ENCODE measurements around the gene C22orf15.

The C22orf15 gene

DNA sequence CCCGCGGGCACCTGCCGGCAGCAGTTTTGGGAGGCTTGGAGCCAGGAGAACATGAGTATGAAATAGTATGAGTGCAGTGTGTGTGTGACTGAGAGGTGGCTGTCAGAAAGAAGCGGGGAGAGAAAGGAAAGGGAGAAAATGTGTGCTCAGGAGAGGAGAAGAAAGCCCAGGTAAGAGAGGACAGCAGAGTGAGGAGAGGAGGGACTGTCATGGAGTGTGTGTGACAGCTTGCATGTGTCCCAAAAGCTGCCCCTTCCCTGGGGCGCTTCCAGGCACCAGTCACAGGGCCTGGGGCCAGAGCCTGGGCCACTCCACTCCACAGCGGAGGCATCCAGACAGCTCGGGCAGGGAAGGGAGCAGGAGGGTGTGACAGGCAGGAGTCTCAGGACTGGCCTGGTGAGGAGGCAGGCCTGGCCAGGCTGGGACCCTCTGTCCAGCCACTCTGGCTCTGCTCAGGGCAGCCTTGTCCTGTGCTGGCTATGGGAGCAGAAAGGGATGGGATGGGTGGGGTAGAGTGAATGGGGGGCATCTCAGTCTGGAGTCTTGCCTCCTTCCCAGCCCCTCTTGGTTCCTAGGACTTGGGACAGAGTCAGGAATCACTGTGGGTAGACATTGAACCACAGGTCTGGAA, 10.8 kb downstream of the C22orf15 start:
- no peak for DNase-seq

DNA sequence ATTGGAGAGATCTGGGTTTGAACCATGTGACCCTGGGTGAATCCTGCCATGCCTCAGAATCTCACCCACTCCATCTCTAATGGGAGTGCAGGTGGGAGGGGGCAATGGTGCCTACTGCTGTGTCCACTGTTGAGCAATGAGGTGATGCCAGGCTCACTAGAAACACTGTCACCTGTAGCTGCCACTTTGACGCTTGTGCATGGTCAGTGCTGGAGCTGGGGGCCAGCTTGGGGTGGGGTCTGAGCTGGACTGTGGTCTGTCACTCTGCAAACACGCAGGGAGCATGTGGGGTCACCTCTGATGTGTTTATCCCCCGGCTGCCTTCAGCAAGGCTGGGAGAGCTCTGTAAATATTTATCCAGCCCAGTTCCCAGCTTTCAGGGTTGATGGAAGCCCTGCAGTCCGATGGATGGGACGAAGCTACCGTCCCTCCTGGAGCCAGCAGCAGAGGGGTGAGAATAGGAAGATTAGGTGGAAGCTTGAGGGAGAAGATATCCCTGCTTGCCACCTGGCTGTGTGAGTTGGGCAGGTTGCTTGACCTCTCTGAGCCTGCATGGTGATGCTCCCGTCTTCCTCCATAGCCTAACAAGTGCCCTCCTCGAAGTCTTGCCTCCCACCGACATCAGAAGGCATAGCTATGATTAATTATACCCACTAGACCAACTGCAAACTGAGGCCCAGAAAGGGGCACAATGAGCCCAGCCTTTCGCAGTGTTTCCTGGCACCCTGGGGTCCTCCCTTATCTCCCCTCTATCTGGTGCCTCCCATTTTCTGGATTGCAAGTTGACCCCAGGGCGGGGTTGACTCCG, 11.5 kb downstream of the C22orf15 start:
- DNase-seq, result no peak

DNA sequence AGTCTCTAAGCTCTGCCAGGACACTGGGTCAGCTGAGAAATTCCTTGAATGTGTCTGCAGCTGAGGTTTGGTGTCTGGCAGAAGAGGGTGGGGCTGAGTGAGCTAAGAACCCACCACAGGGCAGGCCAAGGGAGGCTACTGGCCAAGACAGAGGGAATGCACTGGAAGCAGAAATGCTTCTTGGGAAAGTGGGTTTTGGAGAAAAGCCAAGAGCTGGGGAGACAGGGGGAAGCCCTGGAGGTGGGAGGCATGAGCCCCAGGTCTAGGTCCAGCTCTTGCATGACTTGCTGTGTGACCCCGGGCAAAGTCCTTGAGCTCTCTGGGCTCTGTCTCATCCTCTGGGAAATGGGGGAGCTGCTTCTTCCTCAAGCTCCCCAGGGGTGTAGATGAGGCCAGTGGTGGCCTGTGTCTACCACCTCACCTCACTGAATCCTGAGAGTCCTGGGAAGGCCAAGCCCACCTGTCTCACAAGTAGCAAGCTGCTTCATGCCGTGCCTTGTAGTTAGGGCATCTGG, 12.2 kb downstream of the C22orf15 start:
- DNase-seq, result no peak

DNA sequence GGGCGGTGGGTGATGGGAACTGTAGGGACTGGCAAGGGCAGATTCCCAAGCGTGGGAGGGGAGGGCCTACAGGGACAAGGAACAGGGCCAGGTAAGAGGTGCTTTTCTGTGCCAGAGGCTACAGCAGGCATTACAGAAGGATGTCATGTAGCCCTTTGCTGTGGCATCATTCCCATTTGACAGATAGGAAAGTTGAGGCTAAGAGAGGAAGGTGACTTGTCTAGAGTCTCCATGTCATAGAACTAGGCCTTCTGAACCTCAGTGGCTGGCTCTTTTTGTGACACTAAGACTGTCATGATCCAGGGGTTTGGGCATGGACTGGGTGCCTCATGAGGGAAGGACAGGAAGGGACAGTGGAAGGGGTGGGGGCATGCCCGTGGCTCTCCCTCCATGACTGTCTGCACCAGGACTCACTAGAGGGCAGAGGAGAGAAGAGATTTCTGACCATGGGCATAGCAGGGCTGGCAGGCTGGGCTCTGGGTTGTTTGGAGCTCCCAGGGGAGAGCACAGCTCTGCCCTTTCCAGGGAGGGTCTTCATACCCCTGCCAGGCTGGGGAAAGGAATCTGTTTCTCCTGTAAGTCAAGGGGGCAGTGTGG, 13.1 kb downstream of the C22orf15 start:
- no peak for DNase-seq

DNA sequence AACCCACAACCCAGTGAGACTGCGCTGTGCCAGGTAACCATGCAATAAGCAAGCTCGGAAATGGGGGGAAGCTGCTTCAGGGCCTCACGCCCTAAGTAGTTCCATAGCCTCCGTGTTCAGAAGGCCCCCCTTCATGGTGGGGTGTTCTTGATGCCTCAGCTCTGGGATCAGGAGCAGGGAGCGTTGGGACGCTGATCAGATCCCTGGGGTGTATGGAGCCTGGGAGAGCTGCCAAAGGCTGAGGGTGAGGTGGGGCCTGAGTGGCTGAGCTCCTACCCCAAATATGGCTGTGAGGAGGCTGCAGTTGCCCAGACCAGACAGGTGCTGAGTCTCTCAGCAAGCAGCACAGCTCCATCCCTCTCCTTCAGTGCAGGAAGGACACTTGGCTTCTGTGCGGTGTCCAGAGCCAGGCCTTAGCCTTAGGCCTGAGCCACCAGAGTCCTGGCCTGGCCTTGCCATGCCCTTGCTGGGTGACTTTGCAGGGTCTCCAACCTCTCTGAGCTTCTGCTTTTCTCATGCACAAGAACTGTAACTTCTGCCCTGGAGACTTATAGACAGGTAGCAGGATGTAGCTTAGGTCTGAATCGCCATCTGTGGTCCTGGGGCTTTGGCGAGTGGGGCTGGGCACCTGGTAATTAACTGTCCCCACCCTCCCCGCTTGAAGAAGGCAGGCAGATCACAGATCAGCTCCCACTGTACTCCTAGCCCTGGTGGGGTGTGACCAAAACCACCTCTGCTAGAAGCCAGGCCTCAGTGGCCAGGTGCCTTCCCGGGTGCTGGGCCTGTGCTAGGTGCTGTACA, 15.2 kb downstream of the C22orf15 start:
- DNase-seq, result no peak

DNA sequence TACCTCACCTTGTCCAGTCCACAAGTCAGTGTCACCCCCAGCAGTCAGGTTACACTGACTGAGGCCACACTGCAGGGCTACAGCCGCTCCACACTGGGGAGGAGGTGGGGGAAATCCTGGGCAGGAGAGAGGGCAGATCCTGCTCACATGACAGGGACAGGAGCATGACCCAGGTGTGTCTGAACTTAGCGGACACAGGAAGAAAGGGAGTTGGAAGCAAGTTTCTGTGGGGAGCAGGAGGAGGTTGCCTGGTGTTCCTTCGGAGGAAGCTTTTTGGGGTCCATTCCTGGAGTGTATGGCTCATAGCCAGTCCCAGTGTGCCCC, 15.7 kb downstream of the C22orf15 start:
- no peak for DNase-seq

DNA sequence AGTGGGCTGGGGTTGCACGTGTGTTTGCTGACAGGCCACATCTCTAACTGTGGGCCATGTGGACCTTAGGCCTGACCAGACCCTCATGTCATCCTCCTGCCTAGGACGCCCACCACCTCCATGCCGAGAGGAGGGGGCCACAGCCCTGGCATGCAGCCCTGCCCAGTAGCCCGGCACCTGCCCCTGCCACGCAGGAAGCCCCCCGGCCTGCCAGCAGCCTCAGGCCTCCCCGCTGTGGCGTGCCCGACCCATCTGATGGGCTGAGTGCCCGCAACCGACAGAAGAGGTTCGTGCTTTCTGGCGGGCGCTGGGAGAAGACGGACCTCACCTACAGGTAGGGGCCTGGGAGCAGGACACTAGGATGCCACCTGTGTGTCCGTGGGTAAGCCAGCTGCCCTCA, 16.3 kb downstream of the C22orf15 start:
- no peak for DNase-seq

DNA sequence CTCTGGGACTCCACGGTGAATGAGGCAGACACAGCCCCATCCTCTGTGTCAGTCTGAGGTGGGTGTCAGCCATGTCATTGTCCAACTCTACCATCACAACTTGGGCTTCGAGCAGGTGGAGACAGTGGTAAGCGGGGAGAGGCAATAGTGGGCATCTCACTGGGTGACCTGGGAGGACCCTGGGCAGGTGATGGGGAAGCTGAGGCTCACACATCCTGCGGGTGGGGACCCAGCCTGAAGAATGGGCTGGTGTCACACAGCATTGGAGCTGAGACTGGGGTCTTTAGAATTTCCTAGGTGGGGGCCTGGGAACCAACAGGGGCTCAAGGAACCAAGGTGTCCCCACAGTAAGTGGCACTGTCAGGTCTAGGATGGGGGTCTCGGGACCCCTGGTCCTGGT, 16.9 kb downstream of the C22orf15 start:
- DNase-seq, result no peak

DNA sequence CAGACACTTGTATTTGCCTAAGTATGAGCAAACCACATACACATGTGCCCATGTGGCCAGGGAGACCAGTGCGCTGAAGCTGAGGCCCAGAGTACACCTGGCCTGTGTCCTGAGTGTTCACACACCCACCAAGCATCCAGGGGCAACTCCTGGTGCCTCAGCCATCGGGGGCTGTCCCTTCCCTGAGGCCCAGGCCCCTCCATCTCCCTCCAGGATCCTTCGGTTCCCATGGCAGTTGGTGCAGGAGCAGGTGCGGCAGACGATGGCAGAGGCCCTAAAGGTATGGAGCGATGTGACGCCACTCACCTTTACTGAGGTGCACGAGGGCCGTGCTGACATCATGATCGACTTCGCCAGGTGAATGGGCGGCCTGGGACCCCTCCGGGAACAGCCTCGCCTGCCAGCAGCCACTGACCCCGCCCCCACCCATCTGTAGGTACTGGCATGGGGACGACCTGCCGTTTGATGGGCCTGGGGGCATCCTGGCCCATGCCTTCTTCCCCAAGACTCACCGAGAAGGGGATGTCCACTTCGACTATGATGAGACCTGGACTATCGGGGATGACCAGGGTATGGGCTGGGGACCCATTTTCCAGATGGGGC, 17.5 kb downstream of the C22orf15 start:
- DNase-seq, result no peak

DNA sequence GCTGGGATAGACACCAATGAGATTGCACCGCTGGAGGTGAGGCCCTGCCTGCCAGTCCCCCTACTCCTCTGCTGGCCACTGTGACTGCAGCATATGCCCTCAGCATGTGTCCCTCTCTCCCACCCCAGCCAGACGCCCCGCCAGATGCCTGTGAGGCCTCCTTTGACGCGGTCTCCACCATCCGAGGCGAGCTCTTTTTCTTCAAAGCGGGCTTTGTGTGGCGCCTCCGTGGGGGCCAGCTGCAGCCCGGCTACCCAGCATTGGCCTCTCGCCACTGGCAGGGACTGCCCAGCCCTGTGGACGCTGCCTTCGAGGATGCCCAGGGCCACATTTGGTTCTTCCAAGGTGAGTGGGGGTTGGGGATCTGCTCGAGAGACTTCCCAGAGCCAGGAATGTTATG, 18.3 kb downstream of the C22orf15 start:
- DNase-seq, result no peak

DNA sequence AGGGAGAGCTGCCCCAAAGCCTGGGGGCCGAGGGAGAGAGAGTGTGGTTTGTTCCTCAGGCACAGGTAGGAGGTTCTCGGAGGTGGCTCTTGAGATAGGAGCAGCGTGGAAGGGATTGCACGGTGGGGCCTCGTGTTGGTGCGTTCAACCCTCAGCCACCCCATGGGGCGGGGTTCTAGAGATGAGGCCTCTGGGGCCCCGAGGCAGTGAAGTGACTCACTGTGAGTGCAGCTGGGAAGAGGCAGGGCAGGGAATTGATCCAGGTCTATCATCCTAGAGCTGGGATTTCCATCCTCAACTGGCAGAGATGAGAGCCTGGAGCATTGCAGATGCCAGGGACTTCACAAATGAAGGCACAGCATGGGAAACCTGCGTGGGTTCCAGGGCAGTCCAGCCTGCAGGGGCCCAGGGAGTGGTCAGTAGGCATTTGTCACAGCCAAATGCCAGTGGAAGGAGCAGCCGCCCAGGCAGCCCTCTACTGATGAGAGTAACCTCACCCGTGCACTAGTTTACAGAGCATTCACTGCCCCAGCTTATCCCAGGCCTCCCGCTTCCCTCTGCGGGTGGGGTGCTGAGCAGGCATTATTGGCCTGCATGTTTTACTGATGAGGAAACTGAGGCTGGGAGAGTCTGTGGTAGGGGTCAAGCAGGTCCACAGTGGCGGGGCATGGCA, 18.9 kb downstream of the C22orf15 start:
- no peak for DNase-seq

DNA sequence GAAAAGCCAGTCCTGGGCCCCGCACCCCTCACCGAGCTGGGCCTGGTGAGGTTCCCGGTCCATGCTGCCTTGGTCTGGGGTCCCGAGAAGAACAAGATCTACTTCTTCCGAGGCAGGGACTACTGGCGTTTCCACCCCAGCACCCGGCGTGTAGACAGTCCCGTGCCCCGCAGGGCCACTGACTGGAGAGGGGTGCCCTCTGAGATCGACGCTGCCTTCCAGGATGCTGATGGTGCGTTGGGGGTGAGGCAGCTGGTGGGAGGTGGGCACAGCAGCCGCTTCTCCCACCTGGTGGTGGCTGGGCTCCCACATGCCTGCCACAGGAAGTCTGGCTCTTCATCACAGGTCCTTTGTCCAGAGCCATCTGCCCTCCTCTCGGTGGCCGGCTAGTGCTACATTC, 19.5 kb downstream of the C22orf15 start:
- DNase-seq, result no peak

DNA sequence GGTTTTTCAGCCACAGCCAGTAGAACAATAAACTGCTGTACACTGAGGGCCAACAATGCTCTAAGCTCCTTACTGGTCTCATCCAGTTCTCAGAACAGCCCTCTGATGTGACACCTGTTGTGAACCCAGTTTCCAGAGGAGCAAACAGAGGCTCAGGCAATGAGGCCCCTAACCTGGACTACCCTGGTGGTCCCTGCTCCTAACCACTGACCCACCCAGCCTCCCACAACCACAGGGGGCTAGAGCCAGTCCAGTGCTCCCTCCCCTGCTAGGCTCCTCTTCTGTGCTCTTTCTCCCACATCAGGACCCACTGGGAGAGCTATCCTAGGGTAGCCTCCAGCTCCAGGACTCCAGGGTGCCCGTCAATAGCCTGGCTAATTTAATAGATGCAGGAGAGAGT, 19.9 kb downstream of the C22orf15 start:
- DNase-seq, result no peak

DNA sequence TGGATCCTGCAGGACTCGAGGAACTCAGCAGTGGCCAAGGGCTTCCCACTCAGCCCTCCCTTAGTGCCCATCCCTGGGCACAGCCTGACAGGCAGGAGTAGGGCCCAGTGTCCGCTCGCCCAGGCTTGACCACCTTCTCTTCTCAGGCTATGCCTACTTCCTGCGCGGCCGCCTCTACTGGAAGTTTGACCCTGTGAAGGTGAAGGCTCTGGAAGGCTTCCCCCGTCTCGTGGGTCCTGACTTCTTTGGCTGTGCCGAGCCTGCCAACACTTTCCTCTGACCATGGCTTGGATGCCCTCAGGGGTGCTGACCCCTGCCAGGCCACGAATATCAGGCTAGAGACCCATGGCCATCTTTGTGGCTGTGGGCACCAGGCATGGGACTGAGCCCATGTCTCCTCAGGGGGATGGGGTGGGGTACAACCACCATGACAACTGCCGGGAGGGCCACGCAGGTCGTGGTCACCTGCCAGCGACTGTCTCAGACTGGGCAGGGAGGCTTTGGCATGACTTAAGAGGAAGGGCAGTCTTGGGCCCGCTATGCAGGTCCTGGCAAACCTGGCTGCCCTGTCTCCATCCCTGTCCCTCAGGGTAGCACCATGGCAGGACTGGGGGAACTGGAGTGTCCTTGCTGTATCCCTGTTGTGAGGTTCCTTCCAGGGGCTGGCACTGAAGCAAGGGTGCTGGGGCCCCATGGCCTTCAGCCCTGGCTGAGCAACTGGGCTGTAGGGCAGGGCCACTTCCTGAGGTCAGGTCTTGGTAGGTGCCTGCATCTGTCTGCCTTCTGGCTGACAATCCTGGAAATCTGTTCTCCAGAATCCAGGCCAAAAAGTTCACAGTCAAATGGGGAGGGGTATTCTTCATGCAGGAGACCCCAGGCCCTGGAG, 20.7 kb downstream of the C22orf15 start:
- no peak for DNase-seq

DNA sequence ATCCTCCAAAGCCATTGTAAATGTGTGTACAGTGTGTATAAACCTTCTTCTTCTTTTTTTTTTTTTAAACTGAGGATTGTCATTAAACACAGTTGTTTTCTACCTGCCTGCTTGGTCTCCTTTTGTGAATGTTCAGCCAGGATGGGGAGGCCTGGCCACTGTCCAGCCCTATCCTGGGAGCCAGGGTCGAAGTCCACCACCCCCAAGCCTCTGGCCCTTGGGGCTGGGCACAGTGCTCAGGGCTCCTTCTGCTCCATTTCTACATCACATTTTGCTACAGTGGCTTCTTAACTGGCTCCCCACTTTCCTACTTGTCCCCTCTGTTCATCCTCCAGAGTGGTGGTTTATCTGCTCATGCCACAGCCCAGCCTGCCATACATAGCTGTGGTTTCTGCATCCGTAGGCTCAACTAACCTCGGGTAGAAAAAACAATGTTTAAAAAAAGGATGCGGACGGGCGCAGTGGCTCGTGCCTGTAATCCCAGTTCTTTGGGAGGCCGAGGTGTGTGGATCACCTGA, 21.5 kb downstream of the C22orf15 start:
- DNase-seq, result no peak

DNA sequence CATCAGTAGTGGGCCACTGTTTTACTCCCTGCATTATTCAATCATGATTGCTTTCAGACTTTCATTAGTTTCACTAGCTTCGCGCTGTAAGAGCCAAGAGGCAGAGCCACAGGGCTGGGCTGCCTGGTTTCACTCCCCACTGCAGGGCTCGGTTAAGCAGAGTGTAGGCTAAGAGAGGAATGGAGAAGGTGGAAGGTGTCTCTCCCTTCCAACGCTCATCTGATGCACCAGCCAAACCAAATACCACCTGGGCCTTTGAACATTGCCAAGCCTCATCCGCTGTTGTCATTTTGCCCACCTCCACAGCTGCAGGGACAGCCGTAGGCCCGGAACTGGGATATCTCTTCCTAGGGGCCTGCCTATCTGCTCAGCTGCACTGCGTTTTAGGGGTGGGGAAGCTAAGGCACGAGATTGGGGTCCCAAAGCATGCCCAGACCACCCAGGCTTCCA, 23.5 kb downstream of the C22orf15 start:
- DNase-seq, result no peak

DNA sequence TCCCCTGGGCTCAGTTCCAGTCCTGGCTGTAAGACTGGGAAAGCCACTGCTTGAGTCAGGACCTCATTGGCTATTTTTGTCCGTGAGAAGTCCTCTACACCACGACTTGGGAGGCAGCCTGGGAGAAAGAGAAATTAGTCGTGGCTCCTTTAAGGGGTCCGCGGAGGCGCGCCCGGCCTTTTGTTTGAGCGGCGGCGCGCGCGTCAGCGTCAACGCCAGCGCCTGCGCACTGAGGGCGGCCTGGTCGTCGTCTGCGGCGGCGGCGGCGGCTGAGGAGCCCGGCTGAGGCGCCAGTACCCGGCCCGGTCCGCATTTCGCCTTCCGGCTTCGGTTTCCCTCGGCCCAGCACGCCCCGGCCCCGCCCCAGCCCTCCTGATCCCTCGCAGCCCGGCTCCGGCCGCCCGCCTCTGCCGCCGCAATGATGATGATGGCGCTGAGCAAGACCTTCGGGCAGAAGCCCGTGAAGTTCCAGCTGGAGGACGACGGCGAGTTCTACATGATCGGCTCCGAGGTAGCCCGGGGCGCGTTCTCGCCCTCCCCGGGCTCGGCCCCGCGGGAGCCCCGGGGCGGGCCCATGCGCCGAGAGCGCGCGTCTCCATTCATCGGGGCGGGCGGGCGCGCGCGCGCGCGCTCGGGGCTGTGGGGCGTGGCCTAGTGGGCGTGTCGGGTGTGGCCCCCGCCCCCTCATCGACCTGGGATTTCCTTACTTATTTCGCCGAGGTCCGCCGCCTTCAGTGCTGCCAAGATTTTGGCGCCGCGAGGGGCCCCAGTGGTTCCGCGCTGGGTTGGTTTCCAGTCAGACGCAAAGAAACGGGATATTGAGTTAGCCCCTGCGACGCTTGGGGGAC, 24.2 kb downstream of the C22orf15 start, which contains the start of gene SMARCB1:
Gene SMARCB1, plus strand, starts transcription at position 215 of the 848 bp plus-strand sequence. Its CDS starts 204 bp downstream, at position 419.
- DNase-seq, result peak; percentile 89 to 94

DNA sequence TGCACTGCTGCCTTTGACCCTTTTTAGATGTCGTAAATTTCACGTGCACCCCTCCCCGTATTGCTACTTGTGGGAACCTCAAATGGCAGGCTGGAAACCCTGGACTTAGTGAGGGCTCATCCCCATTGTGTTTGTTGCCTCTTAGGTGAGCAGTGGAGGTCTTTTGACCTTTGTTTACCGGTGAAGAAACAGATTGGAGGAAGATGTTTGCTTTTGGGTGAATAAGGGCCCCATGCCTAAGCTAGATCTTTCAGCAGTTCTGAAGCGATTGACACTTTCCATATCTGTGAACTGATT, 24.8 kb downstream of the C22orf15 start:
- DNase-seq, result peak in 1 of 2 donors; percentile 7

DNA sequence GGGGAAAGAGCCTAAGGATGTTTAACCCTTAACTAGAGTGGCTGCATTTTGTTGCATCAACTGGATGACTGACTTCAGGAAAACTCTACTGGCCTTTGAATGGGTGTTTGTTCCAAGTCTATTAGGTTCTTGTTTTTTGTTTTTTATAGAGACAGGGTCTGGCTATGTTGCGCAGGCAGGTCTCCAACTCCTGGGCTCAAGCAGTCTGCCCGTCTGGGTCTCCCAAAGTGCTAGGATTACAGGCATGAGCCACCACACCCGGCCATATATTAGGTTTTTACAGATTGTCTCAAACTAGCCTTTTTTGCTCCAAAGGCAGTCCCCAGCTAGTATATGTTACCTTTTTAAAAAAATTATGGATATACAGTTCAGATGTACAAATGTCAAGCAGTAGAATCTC, 25.1 kb downstream of the C22orf15 start:
- DNase-seq, result no peak

DNA sequence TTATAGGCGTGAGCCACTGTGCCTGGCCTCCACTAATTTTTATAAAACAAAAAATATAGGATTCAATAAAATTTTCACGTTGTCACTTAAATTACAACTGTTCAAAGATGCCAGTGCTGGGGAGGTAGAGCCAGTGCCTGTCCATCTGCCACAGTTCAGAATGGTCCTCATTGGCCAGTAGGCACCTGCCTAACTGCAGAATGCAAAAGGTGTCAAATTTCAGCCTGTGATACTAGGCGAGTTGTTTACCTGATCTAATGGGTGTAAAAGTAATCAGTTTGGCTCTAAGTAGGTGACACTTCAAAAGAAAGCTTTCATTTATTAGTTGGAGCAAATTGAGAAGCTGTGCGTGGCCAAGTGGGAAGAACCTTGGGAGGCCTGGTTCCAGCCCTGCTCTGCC, 26.3 kb downstream of the C22orf15 start:
- no peak for DNase-seq
